ENCODE results near the gene MANBA.
"Not testable (repeated sequence)": the region's sequence is repeated elsewhere in the genome, so short reads cannot be mapped to it uniquely, and the experiment has no call there.

- not testable (repeated sequence) for TF ChIP-seq FOS (IDR thresholded peaks at IDR 0.05; ENCODE audit: low read depth, low read length); POLR2A (IDR thresholded peaks at IDR 0.05; ENCODE audit: low read depth, low read length); CTCF (conservative IDR thresholded peaks at IDR 0.05; ENCODE audit: low read depth, low read length); USF2 (IDR thresholded peaks at IDR 0.05; ENCODE audit: low read depth, low read length); RAD21 (IDR thresholded peaks at IDR 0.05; ENCODE audit: low read length)
These were observed 33.8 kb downstream of the MANBA start for GRCh38 chr4:102726919-102727318.
